CD14-positive monocyte (primary cell): ENCODE results near the gene TBC1D19. TPM values are rescaled to one million over a fixed set of nuclear protein-coding genes. Genes with fewer than 3 reads are reported as not detected.
A peak's percentile ranks its signal among the peaks of the same experiment; 100 is the strongest.

Experiments
- DNase-seq, 3 donors: peaks; one replicate each; pipeline ENCODE4 v3.0.0-alpha.2; 2011 to 2022
- H2AFZ ChIP-seq: 2 replicates; pipeline ENCODE4 v1.6.0; 2012; ENCODE audit warnings: mild to moderate bottlenecking, low read depth, low read length, inconsistent platforms; ENCODE audit not compliant: insufficient read depth, poor library complexity, severe bottlenecking
- H3K27ac ChIP-seq, 2 donors: 1 replicate in 1 of 2; 2 replicates in 1 of 2; pipeline ENCODE4 v1.5.1; 2012 to 2013; ENCODE audit warnings: low read length in 2 of 2, control low read depth in 1 of 2, inconsistent platforms in 1 of 2, low read depth in 1 of 2, mild to moderate bottlenecking in 1 of 2
- H3K27me3 ChIP-seq, 2 donors: one replicate each; pipeline versions ENCODE4 v1.6.0 to v1.6.1; 2011 to 2013; ENCODE audit warnings: low read length in 2 of 2; ENCODE audit not compliant: control insufficient read depth in 2 of 2, insufficient read depth in 2 of 2
- H3K36me3 ChIP-seq, 2 donors: replicated peaks in 1 of 2; 1 replicate in 1 of 2; 2 replicates in 1 of 2; pipeline versions ENCODE4 v1.5.1 to v1.6.1; 2012 to 2013; ENCODE audit warnings: low read length in 2 of 2, control low read depth in 1 of 2, inconsistent platforms in 1 of 2, mild to moderate bottlenecking in 1 of 2; ENCODE audit not compliant: insufficient read depth in 2 of 2, control insufficient read depth in 1 of 2
- H3K4me1 ChIP-seq, 2 donors: 1 replicate in 1 of 2; 2 replicates in 1 of 2; pipeline versions ENCODE4 v1.5.1 to v1.6.1; 2012 to 2013; ENCODE audit warnings: low read length in 2 of 2, control low read depth in 1 of 2, inconsistent platforms in 1 of 2, mild to moderate bottlenecking in 1 of 2, moderate library complexity in 1 of 2; ENCODE audit not compliant: insufficient read depth in 2 of 2, control insufficient read depth in 1 of 2
- H3K4me2 ChIP-seq: replicated peaks from 2 replicates; pipeline ENCODE3; 2012; ENCODE audit warnings: low read length, moderate library complexity, mild to moderate bottlenecking; ENCODE audit not compliant: poor library complexity, severe bottlenecking; ENCODE audit errors: extremely low read depth
- H3K4me3 ChIP-seq, 3 experiments: fragments of 200-600 bp in 1 of 3; sonication (generic) in 1 of 3; replicated peaks in 1 of 3; 1 replicate in 2 of 3; 2 replicates in 1 of 3; pipeline ENCODE4 v1.5.1; 2011 to 2013; ENCODE audit warnings: low read length in 3 of 3, mild to moderate bottlenecking in 3 of 3, control low read depth in 2 of 3, low read depth in 2 of 3, inconsistent platforms in 1 of 3, moderate library complexity in 1 of 3
- H3K79me2 ChIP-seq: 2 replicates; pipeline ENCODE4 v1.6.0; 2012; ENCODE audit warnings: mild to moderate bottlenecking, control low read depth, inconsistent platforms, low read length, moderate library complexity; ENCODE audit not compliant: insufficient read depth
- H3K9ac ChIP-seq: 2 replicates; pipeline ENCODE4 v1.6.0; 2017; ENCODE audit warnings: low read length, mild to moderate bottlenecking; ENCODE audit not compliant: insufficient read depth, poor library complexity, severe bottlenecking
- H3K9me3 ChIP-seq, 2 donors: replicated peaks in 1 of 2; 1 replicate in 1 of 2; 2 replicates in 1 of 2; pipeline versions ENCODE4 v1.5.1 to v1.6.1; 2012 to 2013; ENCODE audit warnings: low read length in 2 of 2, control low read depth in 1 of 2; ENCODE audit not compliant: control insufficient read depth in 1 of 2, insufficient read depth in 1 of 2
- H4K20me1 ChIP-seq: 2 replicates; pipeline ENCODE4 v1.6.0; 2012; ENCODE audit warnings: mild to moderate bottlenecking, low read length, control low read depth, moderate library complexity; ENCODE audit not compliant: insufficient read depth
- H3K27ac Mint-ChIP-seq, 7 donors: one replicate each; pipeline ENCODE4 v1.8.0; 2020; ENCODE audit warnings: mild to moderate bottlenecking in 7 of 7, mixed read lengths in 7 of 7, moderate library complexity in 6 of 7, inconsistent platforms in 2 of 7
- H3K27me3 Mint-ChIP-seq, 3 donors: one replicate each; pipeline ENCODE4 v1.8.0; 2021 to 2022; ENCODE audit warnings: low read depth in 3 of 3, mild to moderate bottlenecking in 3 of 3, mixed read lengths in 3 of 3, moderate library complexity in 3 of 3, inconsistent platforms in 1 of 3
- H3K36me3 Mint-ChIP-seq, 2 donors: one replicate each; pipeline ENCODE4 v1.8.0; 2020; ENCODE audit warnings: mixed read lengths in 2 of 2, inconsistent platforms in 1 of 2, mild to moderate bottlenecking in 1 of 2
- H3K4me1 Mint-ChIP-seq: one replicate; pipeline ENCODE4 v1.8.0; 2020; ENCODE audit warnings: mild to moderate bottlenecking, mixed read lengths
- H3K4me3 Mint-ChIP-seq, 2 donors: one replicate each; pipeline ENCODE4 v1.8.0; 2020; ENCODE audit warnings: mild to moderate bottlenecking in 2 of 2, mixed read lengths in 2 of 2, moderate library complexity in 1 of 2
- H3K9me3 Mint-ChIP-seq, 7 donors: one replicate each; pipeline ENCODE4 v1.8.0; 2020 to 2022; ENCODE audit warnings: mixed read lengths in 7 of 7, mild to moderate bottlenecking in 6 of 7, moderate library complexity in 6 of 7, inconsistent platforms in 2 of 7
- WGBS: methylation state at CpG from one replicate; pipeline ENCODE4 v1.1.5; 2013; ENCODE audit warnings: missing lambda C conversion rate; ENCODE audit not compliant: insufficient coverage; 5-methylcytosine and 5-hydroxymethylcytosine counted together
- intact Hi-C, 2 donors: fragments of 100-400 bp; cut with micrococcal nuclease; formaldehyde crosslinking; loops; one replicate each; pipeline versions ENCODE4 v1.15.0 to v1.15.1; 2023
- polyA plus RNA-seq, 3 donors: library from polyadenylated mRNA; depleted of rRNA in 1 of 3; unstranded in 2 of 3; stranded (reverse) in 1 of 3; fragments of 300-500 nt in 2 of 3; fragments of >200 nt in 1 of 3; fragmentation: Illumina TruSeq in 2 of 3; gene quantifications; 1 replicate in 2 of 3; 2 replicates in 1 of 3; pipeline ENCODE4 v1.2.3, GENCODE V29; 2012 to 2021
- TF ChIP-seq, protein P1 (sequence below): fragments of 200-600 bp; IDR thresholded peaks from one replicate; pipeline ENCODE4 v1.8.0; 2022; ENCODE audit warnings: antibody characterized with exemption, mild to moderate bottlenecking

The TBC1D19 gene
- polyA plus RNA-seq, 3 donors: 0.19 to 0.84 (median 0.33) TPM

DNA sequence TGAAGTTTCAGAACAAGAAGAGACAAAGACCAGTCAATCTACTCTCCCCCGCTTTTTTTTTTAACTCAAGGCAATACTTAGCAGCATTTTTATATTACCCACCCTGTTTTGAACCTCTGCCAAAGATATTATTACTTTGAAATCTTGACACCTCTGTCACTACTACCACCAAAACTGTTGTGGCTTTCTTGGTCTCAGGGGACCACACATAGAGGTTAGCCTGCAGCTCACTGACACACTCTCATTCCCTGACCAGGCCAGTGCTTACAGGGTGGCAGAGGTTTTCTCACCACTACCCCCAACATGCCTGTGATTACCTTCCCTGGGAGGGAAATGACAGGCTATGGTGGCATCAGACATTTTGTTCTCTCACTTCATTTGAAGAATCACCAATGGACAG is 139.3 kb downstream of the TBC1D19 start:
- Histone ChIP-seq H3K27ac (no peak overlapping the region), H4K20me1 (no peaks in the 10 kb centered on the region), H3K9me3 (no peaks in the 10 kb centered on the region), H3K4me3 (no peak overlapping the region), H3K79me2 (no peaks in the 10 kb centered on the region), H2AFZ (no peak overlapping the region), H3K4me1 (no peaks in the 10 kb centered on the region), H3K9ac (no peak overlapping the region), H3K4me2 (no peak overlapping the region), H3K27me3 (no peaks in the 10 kb centered on the region), H3K36me3 (no peaks in the 10 kb centered on the region)
- 100% methylated on average over 1 of the region's 1 CpG for WGBS
- H3K27me3 Mint-ChIP-seq: no peaks in the 10 kb centered on the region
- intact Hi-C loops: no loop called here
- TF ChIP-seq, protein P1, sequence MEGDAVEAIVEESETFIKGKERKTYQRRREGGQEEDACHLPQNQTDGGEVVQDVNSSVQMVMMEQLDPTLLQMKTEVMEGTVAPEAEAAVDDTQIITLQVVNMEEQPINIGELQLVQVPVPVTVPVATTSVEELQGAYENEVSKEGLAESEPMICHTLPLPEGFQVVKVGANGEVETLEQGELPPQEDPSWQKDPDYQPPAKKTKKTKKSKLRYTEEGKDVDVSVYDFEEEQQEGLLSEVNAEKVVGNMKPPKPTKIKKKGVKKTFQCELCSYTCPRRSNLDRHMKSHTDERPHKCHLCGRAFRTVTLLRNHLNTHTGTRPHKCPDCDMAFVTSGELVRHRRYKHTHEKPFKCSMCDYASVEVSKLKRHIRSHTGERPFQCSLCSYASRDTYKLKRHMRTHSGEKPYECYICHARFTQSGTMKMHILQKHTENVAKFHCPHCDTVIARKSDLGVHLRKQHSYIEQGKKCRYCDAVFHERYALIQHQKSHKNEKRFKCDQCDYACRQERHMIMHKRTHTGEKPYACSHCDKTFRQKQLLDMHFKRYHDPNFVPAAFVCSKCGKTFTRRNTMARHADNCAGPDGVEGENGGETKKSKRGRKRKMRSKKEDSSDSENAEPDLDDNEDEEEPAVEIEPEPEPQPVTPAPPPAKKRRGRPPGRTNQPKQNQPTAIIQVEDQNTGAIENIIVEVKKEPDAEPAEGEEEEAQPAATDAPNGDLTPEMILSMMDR: no peak
- no peaks in the 10 kb centered on the region for H3K9me3 Mint-ChIP-seq
- no peak overlapping the region for H3K4me3 Mint-ChIP-seq
- H3K36me3 Mint-ChIP-seq: peaks cover 0 to 3% of the 10 kb centered on the region in 2 donors
- H3K4me1 Mint-ChIP-seq: peaks cover 2% of the 10 kb centered on the region
- peak overlapping the region in 1 of 7 donors; percentile 46 for H3K27ac Mint-ChIP-seq
- DNase-seq: no peak

DNA sequence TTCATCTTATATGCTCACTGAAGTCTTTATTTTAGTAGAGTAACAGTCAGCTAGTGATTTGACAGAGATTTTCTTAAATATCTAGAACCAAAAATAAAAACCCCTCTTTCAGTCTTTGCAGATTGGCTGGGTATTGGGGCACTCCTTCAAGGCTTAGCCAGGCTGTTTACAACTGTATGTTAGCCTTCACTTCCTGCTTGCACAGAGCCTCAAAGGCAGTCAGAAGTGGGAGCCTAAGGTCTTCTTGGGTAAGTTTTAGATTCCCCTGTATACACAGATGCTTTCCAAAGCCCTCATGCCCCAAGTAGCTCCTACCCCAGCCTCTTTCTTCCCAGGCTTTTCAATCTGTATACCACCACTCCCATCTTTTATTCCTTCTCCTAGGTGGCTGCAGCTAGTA is 140.7 kb downstream of the TBC1D19 start:
- H2AFZ ChIP-seq: no peak overlapping the region
- no peak overlapping the region for H3K27ac ChIP-seq
- H3K9me3 ChIP-seq: no peaks in the 10 kb centered on the region
- H4K20me1 ChIP-seq: no peaks in the 10 kb centered on the region
- H3K27me3 ChIP-seq: no peaks in the 10 kb centered on the region
- TF ChIP-seq, protein P1: no peak
- H3K4me3 Mint-ChIP-seq: no peak overlapping the region
- peaks cover 0 to 3% of the 10 kb centered on the region in 2 donors for H3K36me3 Mint-ChIP-seq
- H3K36me3 ChIP-seq: no peaks in the 10 kb centered on the region
- intact Hi-C loops: no loop called here
- no peak overlapping the region for H3K4me3 ChIP-seq
- H3K27ac Mint-ChIP-seq: no peak overlapping the region
- H3K4me1 Mint-ChIP-seq: peaks cover 2% of the 10 kb centered on the region
- DNase-seq: no peak
- H3K9ac ChIP-seq: no peak overlapping the region
- no peaks in the 10 kb centered on the region for H3K79me2 ChIP-seq
- no peaks in the 10 kb centered on the region for H3K27me3 Mint-ChIP-seq
- no peak overlapping the region for H3K4me2 ChIP-seq
- H3K9me3 Mint-ChIP-seq: no peaks in the 10 kb centered on the region
- no peaks in the 10 kb centered on the region for H3K4me1 ChIP-seq
